OCI-LY1 (cell line): ENCODE measurements around the gene CDKN3.

Experiments
- H2AFZ ChIP-seq: fragments of 200-600 bp; sonication (generic), shearing (Covaris generic); 2 replicates; pipeline ENCODE4 v1.6.0; 2014; ENCODE audit warnings: antibody characterized with exemption, mild to moderate bottlenecking, low read length
- H3F3A ChIP-seq: fragments of 200-600 bp; sonication (generic), shearing (Covaris generic); 2 replicates; pipeline ENCODE4 v1.6.0; 2014; ENCODE audit warnings: mild to moderate bottlenecking, antibody characterized with exemption, low read length, moderate library complexity; ENCODE audit not compliant: insufficient read depth
- H3K27ac ChIP-seq: fragments of 200-600 bp; sonication (generic); 2 replicates; pipeline ENCODE4 v1.5.1; 2014; ENCODE audit warnings: low read length, mixed run types, mild to moderate bottlenecking, low read depth; ENCODE audit not compliant: poor library complexity, severe bottlenecking
- H3K27me3 ChIP-seq: fragments of 200-600 bp; sonication (generic); 2 replicates; pipeline ENCODE4 v1.6.0; 2014; ENCODE audit warnings: antibody characterized with exemption, mild to moderate bottlenecking, low read length, moderate library complexity; ENCODE audit not compliant: insufficient read depth
- H3K36me3 ChIP-seq: fragments of 200-600 bp; sonication (generic); 2 replicates; pipeline ENCODE4 v1.6.1; 2014; ENCODE audit warnings: mild to moderate bottlenecking, antibody characterized with exemption, low read length, moderate library complexity, mixed read lengths; ENCODE audit not compliant: insufficient read depth
- H3K4me1 ChIP-seq: fragments of 200-600 bp; sonication (generic); 2 replicates; pipeline ENCODE4 v1.5.1; 2014; ENCODE audit warnings: mild to moderate bottlenecking, low read length, moderate library complexity; ENCODE audit not compliant: insufficient read depth, severe bottlenecking
- H3K4me2 ChIP-seq: fragments of 200-600 bp; sonication (generic), shearing (Covaris generic); 2 replicates; pipeline ENCODE4 v1.6.1; 2014; ENCODE audit warnings: low read length
- H3K4me3 ChIP-seq: fragments of 200-600 bp; sonication (generic); 2 replicates; pipeline ENCODE4 v1.5.1; 2014; ENCODE audit warnings: low read length, low read depth, mild to moderate bottlenecking, mixed read lengths; ENCODE audit not compliant: poor library complexity, severe bottlenecking
- H3K79me2 ChIP-seq: fragments of 200-600 bp; shearing (Covaris generic); 2 replicates; pipeline ENCODE4 v1.6.1; 2016; ENCODE audit warnings: mixed run types, low read length, mixed read lengths; ENCODE audit not compliant: insufficient read depth
- H3K9ac ChIP-seq: fragments of 200-600 bp; sonication (generic), shearing (Covaris generic); 2 replicates; pipeline ENCODE4 v1.6.1; 2014; ENCODE audit warnings: mild to moderate bottlenecking, low read length, mixed read lengths
- H3K9me2 ChIP-seq: fragments of 200-600 bp; sonication (generic), shearing (Covaris generic); 2 replicates; pipeline ENCODE4 v1.6.1; 2014; ENCODE audit warnings: low read depth, mild to moderate bottlenecking, low read length, mixed read lengths
- H3K9me3 ChIP-seq: fragments of 200-600 bp; shearing (Covaris generic); 2 replicates; pipeline ENCODE4 v1.6.1; 2014; ENCODE audit warnings: low read length, mixed read lengths
- H4K20me1 ChIP-seq: fragments of 200-600 bp; sonication (generic), shearing (Covaris generic); 2 replicates; pipeline ENCODE4 v1.6.0; 2016; ENCODE audit warnings: mild to moderate bottlenecking, low read length; ENCODE audit not compliant: insufficient read depth
- CTCF ChIP-seq: fragments of 200-600 bp; sonication (generic), shearing (Covaris generic); IDR thresholded peaks from 2 replicates; pipeline ENCODE4 v1.5.1; 2017; ENCODE audit warnings: mild to moderate bottlenecking, antibody characterized with exemption, low read length, moderate library complexity, mixed read lengths
- EZH2 ChIP-seq: fragments of 200-600 bp; sonication (generic), shearing (Covaris generic); IDR thresholded peaks from 2 replicates; pipeline ENCODE4 v1.8.0; 2017; ENCODE audit warnings: borderline replicate concordance, mixed run types, mild to moderate bottlenecking, antibody characterized with exemption, low read length, moderate library complexity, mixed read lengths

Gene CDKN3

DNA sequence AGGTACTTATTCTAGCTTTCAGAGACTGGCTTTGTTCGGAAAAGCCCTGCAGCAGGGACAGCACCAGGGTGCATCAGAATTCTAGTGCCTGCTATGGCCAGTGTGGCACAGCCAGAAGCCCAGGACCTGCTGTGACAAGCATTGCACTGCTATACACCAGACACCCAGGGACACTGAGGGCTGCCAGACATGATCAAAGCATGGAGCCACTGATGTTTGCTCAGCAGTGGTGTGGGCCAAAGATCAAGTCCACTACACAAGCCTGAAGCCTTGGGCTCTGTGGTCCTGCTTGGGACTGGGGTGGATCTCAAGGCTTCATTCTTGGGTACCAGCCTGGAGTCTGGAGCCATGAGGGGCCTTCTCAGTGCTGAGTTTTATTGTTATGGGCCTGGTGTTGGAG is 36.1 kb upstream of the CDKN3 start:
- H3K9me2 ChIP-seq, result no peaks in the 10 kb centered on the region
- H2AFZ ChIP-seq, result no peak overlapping the region
- no peak overlapping the region for H3K27ac ChIP-seq
- H3F3A ChIP-seq, result no peaks in the 10 kb centered on the region
- no peaks in the 10 kb centered on the region for H3K27me3 ChIP-seq
- H3K4me1 ChIP-seq, result no peaks in the 10 kb centered on the region
- H3K9ac ChIP-seq, result no peak overlapping the region
- TF ChIP-seq CTCF, result no peak
- no peak for TF ChIP-seq EZH2
- no peaks in the 10 kb centered on the region for H3K79me2 ChIP-seq
- H3K36me3 ChIP-seq, result no peaks in the 10 kb centered on the region
- H3K4me3 ChIP-seq, result no peak overlapping the region
- H3K4me2 ChIP-seq, result no peak overlapping the region
- no peaks in the 10 kb centered on the region for H4K20me1 ChIP-seq
- H3K9me3 ChIP-seq, result no peaks in the 10 kb centered on the region

GRCh38 chr14:54362089-54362504 is 34.7 kb upstream of the CDKN3 start:
- H3K36me3 ChIP-seq, result no peaks in the 10 kb centered on the region
- no peaks in the 10 kb centered on the region for H3K9me3 ChIP-seq
- TF ChIP-seq CTCF (no peak), EZH2 (no peak)
- no peak overlapping the region for H2AFZ ChIP-seq
- H3K79me2 ChIP-seq, result no peaks in the 10 kb centered on the region
- no peaks in the 10 kb centered on the region for H3K27me3 ChIP-seq
- no peak overlapping the region for H3K9ac ChIP-seq
- no peak overlapping the region for H3K4me3 ChIP-seq
- H4K20me1 ChIP-seq, result no peaks in the 10 kb centered on the region
- H3K9me2 ChIP-seq, result no peaks in the 10 kb centered on the region
- H3K27ac ChIP-seq, result no peak overlapping the region
- no peak overlapping the region for H3K4me2 ChIP-seq
- no peaks in the 10 kb centered on the region for H3K4me1 ChIP-seq
- no peaks in the 10 kb centered on the region for H3F3A ChIP-seq

DNA sequence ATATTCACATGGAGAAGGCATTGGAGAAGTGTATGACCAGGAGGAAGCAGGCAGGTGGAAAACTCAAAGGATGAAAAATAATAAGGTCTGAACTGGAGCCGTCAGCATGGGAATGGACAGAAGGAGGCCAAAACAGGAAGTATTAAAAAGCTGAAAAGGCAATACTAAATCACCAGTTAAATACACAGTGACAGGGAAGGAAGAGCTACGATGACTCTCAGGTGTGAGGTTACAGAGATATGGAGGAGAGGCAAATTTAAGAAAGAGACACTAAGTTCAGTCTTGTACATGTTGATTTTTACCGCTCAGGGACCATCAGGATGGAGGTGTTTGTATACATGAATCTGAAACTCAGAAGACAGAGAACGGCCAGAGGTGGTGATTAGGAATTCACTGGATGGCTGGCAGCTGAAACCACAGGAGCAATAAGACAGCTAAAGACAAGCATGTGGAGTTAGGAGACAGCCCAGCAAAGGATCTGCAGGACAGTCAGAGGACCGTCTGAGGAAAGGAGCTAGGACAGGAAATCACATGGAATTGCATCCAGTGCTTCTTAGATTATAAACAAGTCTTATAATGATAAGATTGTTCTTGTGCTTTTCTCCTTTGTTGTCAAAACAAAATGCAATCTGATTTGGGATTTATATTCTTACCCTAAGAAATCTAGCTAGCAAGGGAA is 33.9 kb upstream of the CDKN3 start:
- TF ChIP-seq CTCF, result no peak
- no peak for TF ChIP-seq EZH2
- Histone ChIP-seq H3K9me2 (no peaks in the 10 kb centered on the region), H2AFZ (no peak overlapping the region), H3K9me3 (no peaks in the 10 kb centered on the region), H3K4me3 (no peak overlapping the region), H3F3A (no peaks in the 10 kb centered on the region), H3K27me3 (no peaks in the 10 kb centered on the region; the same call in 1 of the 2 replicates), H3K27ac (no peak overlapping the region), H3K4me2 (no peak overlapping the region), H3K36me3 (no peaks in the 10 kb centered on the region), H3K79me2 (no peaks in the 10 kb centered on the region), H4K20me1 (no peaks in the 10 kb centered on the region), H3K4me1 (no peaks in the 10 kb centered on the region), H3K9ac (no peak overlapping the region)
